PC-9 (cell line): ENCODE measurements around the gene CCDC24. TPM values are rescaled to one million over a fixed set of nuclear protein-coding genes. Genes with fewer than 3 reads are reported as not detected.

Experiments
- Bru-seq: library from RNA; stranded (reverse); fragments of 400-500 nt; gene quantifications from one replicate; lab custom pipeline; 2021; lab: Mats Ljungman, UMichigan
- BruChase-seq, 2 experiments: library from RNA; stranded (reverse); fragments of 400-500 nt; gene quantifications; one replicate each; lab custom pipeline; 2021; lab: Mats Ljungman, UMichigan
- BruUV-seq: library from RNA; stranded (reverse); fragments of 400-500 nt; replicated peaks from 2 replicates; lab custom pipeline; 2021; lab: Mats Ljungman, UMichigan
- CTCF ChIA-PET: fragments of 300-600 bp; sonication (Branson Sonifier 250); formaldehyde crosslinking; loops from one replicate; lab custom pipeline; 2022; ENCODE audit warnings: antibody characterized with exemption; lab: Charles Lee
- POLR2A ChIA-PET: fragments of 300-600 bp; sonication (Branson Sonifier 250); formaldehyde crosslinking; loops from one replicate; lab custom pipeline; 2022; ENCODE audit warnings: antibody characterized with exemption; ENCODE audit not compliant: unreplicated experiment; lab: Charles Lee
- DNase-seq, 2 experiments: peaks; one replicate each; pipeline versions ENCODE4 v3.0.0 to v3.0.0-alpha.2; 2015 to 2022; ENCODE audit warnings: mixed read lengths in 1 of 2
- H2AFZ ChIP-seq: fragments of 200-600 bp; sonication (generic); 2 replicates; pipeline ENCODE4 v1.8.1; 2017; ENCODE audit warnings: antibody characterized with exemption
- H3F3A ChIP-seq: fragments of 200-600 bp; sonication (generic); 2 replicates; pipeline ENCODE4 v1.8.1; 2017; ENCODE audit warnings: antibody characterized with exemption, mild to moderate bottlenecking, low read depth; ENCODE audit not compliant: insufficient read depth
- H3K27ac ChIP-seq: fragments of 200-600 bp; sonication (generic); 2 replicates; pipeline ENCODE4 v1.6.1; 2016; ENCODE audit warnings: mixed run types
- H3K27me3 ChIP-seq: fragments of 200-600 bp; sonication (generic); 2 replicates; pipeline ENCODE4 v1.6.1; 2016; ENCODE audit warnings: low read depth, mixed run types; ENCODE audit not compliant: insufficient read depth
- H3K36me3 ChIP-seq: fragments of 200-600 bp; sonication (generic); 2 replicates; pipeline ENCODE4 v1.6.1; 2016; ENCODE audit warnings: low read depth, mixed run types
- H3K4me1 ChIP-seq: fragments of 200-600 bp; sonication (generic); replicated peaks from 2 replicates; pipeline ENCODE4 v1.6.1; 2016; ENCODE audit warnings: mixed run types; ENCODE audit not compliant: insufficient read depth
- H3K4me2 ChIP-seq: fragments of 200-600 bp; sonication (generic); 2 replicates; pipeline ENCODE4 v1.6.1; 2017; ENCODE audit warnings: mixed run types
- H3K4me3 ChIP-seq: fragments of 200-600 bp; sonication (generic); 2 replicates; pipeline ENCODE4 v1.6.1; 2016; ENCODE audit warnings: mixed run types
- H3K79me2 ChIP-seq: fragments of 200-600 bp; sonication (generic); 2 replicates; pipeline ENCODE4 v1.6.1; 2017; ENCODE audit warnings: low read depth, mixed run types
- H3K9me2 ChIP-seq: fragments of 200-600 bp; sonication (generic); 2 replicates; pipeline ENCODE4 v1.8.1; 2017; ENCODE audit warnings: mild to moderate bottlenecking; ENCODE audit not compliant: insufficient read depth
- H3K9me3 ChIP-seq: fragments of 200-600 bp; sonication (generic); 2 replicates; pipeline ENCODE4 v1.8.1; 2016; ENCODE audit warnings: low read depth; ENCODE audit not compliant: insufficient read depth
- H4K20me1 ChIP-seq: fragments of 200-600 bp; sonication (generic); 2 replicates; pipeline ENCODE4 v1.8.1; 2017; ENCODE audit not compliant: insufficient read depth
- CTCF ChIP-seq: fragments of 200-600 bp; sonication (generic); conservative IDR thresholded peaks from 2 replicates; pipeline ENCODE4 v1.6.1; 2017; ENCODE audit warnings: mixed run types, antibody characterized with exemption, mild to moderate bottlenecking, moderate library complexity
- EZH2 ChIP-seq: fragments of 200-600 bp; sonication (generic); IDR thresholded peaks from 2 replicates; pipeline ENCODE4 v1.8.0; 2017; ENCODE audit warnings: antibody characterized with exemption, low read depth
- intact Hi-C: fragments of 100-400 bp; cut with micrococcal nuclease; formaldehyde crosslinking; loops from one replicate; pipeline ENCODE4 v1.10.0; 2022; ENCODE audit not compliant: unreplicated experiment
- long read RNA-seq: library from polyadenylated mRNA; stranded (forward); transcript quantifications from one replicate; pipeline ENCODE4 v2.0.0, GENCODE V29; 2022
- total RNA-seq: library from RNA; stranded (reverse); gene quantifications from 2 replicates; pipeline ENCODE4 v1.2.3, GENCODE V29; 2021

Gene CCDC24
- total RNA-seq (47.9 and 56.5 TPM in 2 replicates), Bru-seq, nascent RNA (percentile 66 among the genes with signal in this experiment), BruChase-seq, experiment 1, labeled RNA remaining after a 2-hour chase (percentile 78 among the genes with signal in this experiment), BruChase-seq, experiment 2, labeled RNA remaining after a 6-hour chase (percentile 77 among the genes with signal in this experiment)
- long read RNA-seq, partial matches to known transcripts: 17 of 75 reads
- long read RNA-seq, other reads (novel, unspliced or antisense): 54 of 75 reads

DNA sequence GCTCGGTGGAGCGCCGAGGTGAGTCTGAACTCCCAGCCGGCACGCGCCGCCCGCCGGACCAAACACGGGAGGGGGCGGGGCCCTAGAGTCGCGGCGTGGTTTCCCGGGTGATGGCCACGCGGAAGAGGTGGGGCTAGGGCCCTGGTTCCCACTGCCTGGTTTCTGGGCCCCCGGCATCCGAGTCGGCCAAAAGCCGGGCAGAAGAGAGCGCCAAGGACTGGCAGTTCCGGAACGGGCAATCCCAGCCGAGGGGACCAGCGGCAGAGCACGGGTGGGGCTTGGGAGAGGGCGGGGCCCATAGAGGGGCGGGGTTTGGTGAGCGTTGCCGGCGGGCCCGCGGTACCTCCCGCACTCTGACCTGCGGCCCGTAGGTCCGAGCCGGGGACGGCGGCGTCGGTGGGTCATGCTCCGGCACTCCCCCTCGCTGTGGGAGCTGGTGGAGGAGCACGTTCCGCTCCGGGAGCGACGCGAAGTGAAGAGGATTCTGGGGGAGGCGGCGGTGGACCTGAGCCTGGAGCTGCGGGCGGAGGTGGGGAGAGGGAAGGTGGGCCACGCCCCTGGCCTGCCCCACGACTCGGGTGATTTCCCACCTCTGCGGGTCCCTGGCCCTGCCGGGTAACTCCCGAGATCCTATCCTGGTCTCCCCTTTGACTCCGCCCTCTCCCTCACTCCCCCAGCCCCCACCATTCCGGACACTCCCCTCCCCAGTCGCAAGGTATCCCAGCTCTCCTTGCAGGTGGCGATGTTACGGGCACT is at the start of gene CCDC24:
Gene CCDC24 (plus strand): TSS at position 124 of the 756 bp plus-strand sequence. CDS start 280 bp downstream, at position 404.
- no peaks in the 10 kb centered on the region for H3K9me2 ChIP-seq
- TF ChIP-seq EZH2 (no peak), CTCF (no peak)
- no peaks in the 10 kb centered on the region for H3K27me3 ChIP-seq
- POLR2A ChIA-PET: interaction anchor here (0.6 to 0.7 kb wide), 3 partner anchors 59 to 346 kb away, joined by 3 to 5 read pairs (median 3); partner anchors contain the start of gene ST3GAL3
- H3K4me1 ChIP-seq: peaks cover 25% of the 10 kb centered on the region
- H3K4me2 ChIP-seq: peak within 1 kb of the TSS; percentile 97
- H3K36me3 ChIP-seq: no peaks in the 10 kb centered on the region
- CTCF ChIA-PET: interaction anchor here (0.5 to 0.6 kb wide), 2 partner anchors 9 to 45 kb away, joined by 3 read pairs; no protein-coding TSS in a partner anchor
- H3K4me3 ChIP-seq: peak within 1 kb of the TSS; percentile 59
- peak; percentile 85 to 96 for DNase-seq
- peaks cover 62% of the 10 kb centered on the region for H3F3A ChIP-seq
- H3K27ac ChIP-seq: peak within 1 kb of the TSS; percentile 86
- intact Hi-C loops: loop anchor here (1.0 to 5.0 kb wide), 5 partner anchors 11 to 462 kb away; partner anchors contain the start of genes IPO13 and SLC6A9
- BruUV-seq: no TSS peak
- H3K9me3 ChIP-seq: no peaks in the 10 kb centered on the region
- peak within 1 kb of the TSS; percentile 75 for H2AFZ ChIP-seq
- H3K79me2 ChIP-seq: no peaks in the 10 kb centered on the region
- H4K20me1 ChIP-seq: no peaks in the 10 kb centered on the region; the same call in 1 of the 2 replicates

DNA sequence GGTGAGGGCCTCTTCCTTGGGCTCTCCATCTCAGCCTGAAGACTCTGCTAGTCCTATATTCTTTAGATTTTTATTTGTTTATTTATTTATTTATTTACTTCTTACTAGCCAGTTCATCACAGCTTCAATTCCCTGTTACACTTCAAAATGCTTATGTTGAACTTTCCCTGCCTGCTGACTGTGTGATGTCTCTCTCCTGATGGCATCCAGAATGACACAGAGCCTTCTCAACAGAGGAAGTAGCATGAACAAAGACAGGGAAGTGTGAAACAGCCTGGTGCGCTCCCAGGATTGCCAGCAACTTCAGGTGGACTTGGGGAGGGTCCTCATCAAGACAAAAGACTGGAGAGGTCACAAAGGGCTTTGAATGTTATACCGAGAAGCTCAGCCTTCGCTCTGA is 49.0 kb upstream of the CCDC24 start:
- Histone ChIP-seq H3F3A (peaks cover 6% of the 10 kb centered on the region; the same call in 1 of the 2 replicates), H3K79me2 (peaks cover 5% of the 10 kb centered on the region; the same call in 1 of the 2 replicates), H3K27me3 (no peaks in the 10 kb centered on the region), H3K36me3 (no peaks in the 10 kb centered on the region), H3K9me2 (no peaks in the 10 kb centered on the region), H2AFZ (no peak overlapping the region), H3K4me1 (peaks cover 14% of the 10 kb centered on the region), H4K20me1 (no peaks in the 10 kb centered on the region), H3K4me2 (no peak overlapping the region), H3K4me3 (no peak overlapping the region), H3K27ac (no peak overlapping the region), H3K9me3 (no peaks in the 10 kb centered on the region)
- no peak for TF ChIP-seq CTCF
- no peak for TF ChIP-seq EZH2
- intact Hi-C loops: no loop called here
- CTCF ChIA-PET: interaction anchor here (2.0 kb wide), 1 partner anchor 7 kb away, joined by 9 read pairs; no protein-coding TSS in a partner anchor
- DNase-seq: no peak
- POLR2A ChIA-PET: no interaction called here
- BruUV-seq: no TSS peak

- CTCF ChIA-PET: interaction anchor here (1.2 to 2.8 kb wide), 3 partner anchors 10 to 238 kb away, joined by 5 to 13 read pairs (median 11); partner anchors contain the start of gene ST3GAL3
- TF ChIP-seq EZH2: no peak
- no peak for TF ChIP-seq CTCF
Observed at GRCh38 chr1:43944860-43945259, 46.5 kb upstream of the CCDC24 start.

More at GRCh38 chr1:43944860-43945259, 46.5 kb upstream of the CCDC24 start:
- H4K20me1 ChIP-seq: no peaks in the 10 kb centered on the region
- H3K79me2 ChIP-seq: peaks cover 17% of the 10 kb centered on the region; the same call in 1 of the 2 replicates
- H3K9me3 ChIP-seq: no peaks in the 10 kb centered on the region
- H3K27me3 ChIP-seq: no peaks in the 10 kb centered on the region
- no TSS peak for BruUV-seq
- peaks cover 6% of the 10 kb centered on the region; the same call in 1 of the 2 replicates for H3F3A ChIP-seq
- H3K36me3 ChIP-seq: no peaks in the 10 kb centered on the region
- no peak overlapping the region for H2AFZ ChIP-seq
- H3K27ac ChIP-seq: no peak overlapping the region
- H3K4me3 ChIP-seq: no peak overlapping the region
- POLR2A ChIA-PET: interaction anchor here (0.6 kb wide), 1 partner anchor 293 kb away, joined by 6 read pairs; no protein-coding TSS in a partner anchor
- no peak for DNase-seq
- peak overlapping the region; percentile 100 for H3K4me2 ChIP-seq
- intact Hi-C loops: no loop called here
- H3K9me2 ChIP-seq: no peaks in the 10 kb centered on the region
- H3K4me1 ChIP-seq: peaks cover 26% of the 10 kb centered on the region
